H4 (cell line): ENCODE measurements around the gene ATP6V0A1. TPM values are rescaled to one million over a fixed set of nuclear protein-coding genes. Genes with fewer than 3 reads are reported as not detected.
"Not testable (repeated sequence)": the region's sequence is repeated elsewhere in the genome, so short reads cannot be mapped to it uniquely, and the experiment has no call there.

Source experiments
- DNase-seq: peaks from one replicate; pipeline ENCODE4 v3.0.0-alpha.2; 2015; ENCODE audit warnings: low spot score
- total RNA-seq: library from RNA; depleted of rRNA; stranded (reverse); fragments of >200 nt; shearing (Covaris generic); gene quantifications from 2 replicates; pipeline ENCODE4 v1.2.3, GENCODE V29; 2014

ATP6V0A1 gene
- total RNA-seq, 1 experiment from 2014 or later = 21.5 TPM

DNA sequence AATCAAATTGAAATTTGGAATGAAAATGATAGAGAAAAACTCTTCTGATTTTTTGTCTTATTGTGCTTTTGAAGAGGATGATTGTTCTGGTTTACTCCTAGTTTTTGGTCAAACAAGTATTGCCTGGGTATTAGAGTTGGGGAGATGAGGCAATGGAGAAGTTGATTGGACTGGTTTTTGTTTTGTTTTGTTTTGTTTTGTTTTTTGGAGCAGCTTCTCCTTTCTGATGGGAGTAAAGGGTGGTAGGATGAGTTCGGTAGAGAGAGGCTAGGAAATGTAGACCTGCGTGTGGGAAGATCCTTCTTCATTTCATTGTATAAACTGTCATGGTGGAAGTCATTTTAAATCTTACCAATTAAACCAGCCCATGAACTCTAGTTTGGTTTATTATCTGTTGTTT lies 17.7 kb downstream of the ATP6V0A1 start:
- no peak for DNase-seq

DNA sequence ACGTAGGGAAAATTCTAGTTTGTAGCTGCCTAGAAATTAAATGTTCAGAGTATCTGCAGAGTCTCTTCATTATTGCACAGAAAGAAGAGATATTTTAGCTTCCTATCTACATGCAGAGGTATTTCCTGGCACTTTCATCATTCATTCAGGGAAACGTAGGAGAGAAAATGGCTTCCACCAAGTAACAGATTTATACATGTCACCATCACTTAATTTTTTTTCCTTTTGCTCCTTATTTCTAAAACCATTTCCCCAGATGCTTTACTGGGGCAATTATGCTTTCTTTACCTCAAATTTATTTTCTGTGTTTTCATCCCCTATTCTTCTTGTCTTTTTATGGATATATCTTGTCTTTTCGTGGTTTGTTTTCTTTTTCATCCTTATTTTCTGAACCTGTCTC lies 18.5 kb downstream of the ATP6V0A1 start:
- no peak for DNase-seq

- not testable (repeated sequence) for DNase-seq
Measured at GRCh38 chr17:42477824-42478223, 19.1 kb downstream of the ATP6V0A1 start.

- DNase-seq = no peak
Measured at GRCh38 chr17:42484304-42484703, 25.6 kb downstream of the ATP6V0A1 start.

DNA sequence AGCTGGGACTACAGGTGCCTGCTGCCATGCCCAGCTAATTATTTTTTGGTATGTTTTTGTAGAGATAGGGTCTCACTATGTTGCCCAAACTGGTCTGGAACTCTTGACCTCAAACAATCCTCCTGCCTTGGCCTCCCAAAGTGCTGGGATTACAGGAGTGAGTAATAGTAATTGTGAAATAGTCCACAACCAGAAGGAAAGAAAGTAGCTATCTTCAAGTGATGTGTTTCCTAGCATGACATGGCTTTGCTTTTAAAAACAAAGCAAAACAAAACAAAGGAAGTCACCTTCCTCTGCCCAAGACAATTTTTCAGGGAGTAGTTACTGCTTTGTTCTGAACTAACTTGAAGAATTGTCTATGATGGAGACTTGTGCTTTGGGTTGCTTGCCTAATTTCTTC lies 27.0 kb downstream of the ATP6V0A1 start:
- DNase-seq = no peak

GRCh38 chr17:42488032-42488431 lies 29.4 kb downstream of the ATP6V0A1 start:
- DNase-seq = no peak

DNA sequence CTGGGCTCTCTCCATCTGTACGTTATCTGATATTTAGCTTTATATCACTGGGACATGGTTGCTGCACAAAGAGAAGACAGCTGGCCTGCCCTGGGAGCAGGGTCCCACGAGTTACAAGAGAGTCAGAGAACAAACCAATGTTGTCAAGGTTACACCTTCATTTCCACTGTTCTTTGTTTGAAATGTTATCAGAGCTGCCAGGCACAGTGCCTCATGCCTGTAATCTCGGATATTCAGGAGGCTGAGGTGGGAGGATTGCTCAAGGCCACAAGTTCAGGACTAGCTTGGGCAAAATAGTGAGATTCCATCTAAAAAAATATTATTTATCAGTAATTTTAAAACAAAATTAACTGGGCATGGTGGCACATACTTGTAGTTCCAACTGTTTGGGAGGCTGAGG lies 34.6 kb downstream of the ATP6V0A1 start:
- no peak for DNase-seq

DNA sequence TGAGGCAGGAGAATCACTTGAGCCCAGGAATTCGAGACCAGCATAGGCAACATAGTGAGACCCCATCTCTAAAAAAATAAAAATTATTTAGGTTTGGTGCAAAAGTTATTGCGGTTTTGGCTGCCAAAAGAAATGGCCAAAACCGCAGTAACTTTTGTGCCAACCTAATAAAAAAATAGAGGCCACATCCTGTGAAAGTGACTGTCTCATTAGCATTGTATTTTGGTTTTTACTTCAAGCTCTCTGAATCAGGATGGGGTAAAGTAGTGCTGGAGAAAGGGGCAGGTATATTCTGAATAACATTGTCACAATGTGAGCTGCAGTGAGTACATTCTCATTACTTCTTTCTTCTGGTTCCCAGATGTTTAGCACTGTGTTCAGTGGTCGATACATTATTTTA lies 36.0 kb downstream of the ATP6V0A1 start:
- no peak for DNase-seq

DNA sequence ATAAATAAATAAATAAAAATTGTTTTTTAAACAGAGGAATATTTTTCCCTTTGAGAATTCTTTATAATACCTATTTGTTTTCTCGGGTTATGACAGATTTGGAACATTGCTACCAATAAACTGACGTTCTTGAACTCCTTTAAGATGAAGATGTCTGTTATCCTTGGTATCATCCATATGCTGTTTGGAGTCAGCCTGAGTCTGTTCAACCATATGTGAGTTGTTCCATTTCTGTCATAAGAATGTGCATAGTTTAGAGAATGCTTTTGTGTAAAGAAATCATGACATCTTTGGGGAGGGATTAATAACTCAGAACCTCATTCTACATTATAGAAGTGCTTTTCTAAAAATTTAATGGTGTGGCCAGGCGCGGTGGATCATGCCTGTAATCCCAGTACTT lies 40.1 kb downstream of the ATP6V0A1 start:
- no peak for DNase-seq

GRCh38 chr17:42502091-42502490 lies 43.4 kb downstream of the ATP6V0A1 start:
- DNase-seq = no peak

DNA sequence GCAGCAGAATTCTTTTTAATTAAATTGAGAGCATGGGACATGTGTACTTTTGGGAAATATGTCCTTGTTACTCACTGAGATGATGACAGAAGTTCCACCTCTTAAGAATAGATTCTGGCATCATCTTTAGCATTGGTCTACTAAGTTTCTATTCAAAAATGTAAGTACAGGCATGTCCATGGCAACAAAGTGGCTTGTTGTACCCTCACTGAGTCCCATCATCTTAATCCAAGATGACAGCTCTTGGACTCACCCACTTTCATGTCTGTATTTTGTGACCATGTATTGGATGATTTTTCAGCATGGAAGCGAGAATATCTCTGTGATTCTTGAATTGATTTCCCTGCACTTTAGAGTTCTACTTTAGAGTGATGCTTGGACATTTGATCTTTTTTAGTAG lies 44.2 kb downstream of the ATP6V0A1 start:
- DNase-seq = no peak

DNA sequence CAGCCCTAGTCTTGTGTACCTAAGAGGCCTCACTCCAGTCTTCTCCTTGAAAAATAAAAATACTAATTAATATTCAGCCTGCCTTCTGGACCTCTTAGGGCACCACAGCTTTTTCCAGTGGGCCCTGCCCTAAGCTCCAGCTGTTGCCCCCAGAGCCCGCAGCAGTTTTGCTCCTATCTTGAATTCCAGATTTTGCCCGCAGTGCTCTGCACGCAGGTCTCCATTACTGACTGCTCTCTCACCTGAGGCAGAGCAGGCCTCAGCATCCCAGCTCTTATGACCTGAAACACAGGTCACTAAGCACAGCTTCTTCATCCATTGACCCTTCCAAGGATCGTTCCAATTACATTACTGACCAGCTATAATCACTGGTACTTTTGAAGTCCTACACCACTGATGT lies 49.0 kb downstream of the ATP6V0A1 start:
- DNase-seq = no peak

DNA sequence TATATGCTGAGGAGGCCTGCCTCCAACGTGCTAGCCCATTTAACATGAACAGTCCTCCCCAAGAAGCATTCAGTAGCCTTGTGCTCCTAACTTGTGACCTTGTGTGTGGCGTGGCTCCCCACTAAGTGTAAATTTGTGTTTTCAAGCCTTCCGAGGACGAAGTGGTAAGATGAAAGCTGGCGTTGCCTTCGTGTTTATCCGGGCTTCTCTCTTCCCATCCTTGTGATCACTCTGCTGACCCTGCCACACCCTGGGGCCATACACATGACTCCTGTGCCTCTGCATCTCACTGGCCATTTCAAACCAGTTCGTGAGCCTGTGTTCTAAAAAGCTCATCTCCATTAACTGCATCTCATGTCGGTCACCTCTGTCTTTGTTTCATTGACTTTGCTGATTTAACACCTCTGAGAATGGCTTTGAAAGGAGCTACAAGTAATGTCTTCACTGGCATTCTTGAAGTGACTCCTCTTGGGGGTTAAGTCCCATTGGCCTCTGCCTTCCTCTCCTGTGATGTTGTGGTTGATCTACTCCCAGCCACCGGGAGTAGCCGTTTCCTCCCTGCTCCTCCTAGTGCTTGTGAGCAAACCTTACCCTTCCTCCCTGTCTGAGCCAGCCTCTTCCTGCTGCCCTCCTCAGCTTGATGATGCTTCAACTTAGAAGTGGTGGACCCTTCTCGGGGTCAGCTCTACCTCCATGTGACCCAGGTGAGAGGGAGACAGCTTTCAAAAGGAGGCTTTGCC lies 49.9 kb downstream of the ATP6V0A1 start:
- DNase-seq = no peak

DNA sequence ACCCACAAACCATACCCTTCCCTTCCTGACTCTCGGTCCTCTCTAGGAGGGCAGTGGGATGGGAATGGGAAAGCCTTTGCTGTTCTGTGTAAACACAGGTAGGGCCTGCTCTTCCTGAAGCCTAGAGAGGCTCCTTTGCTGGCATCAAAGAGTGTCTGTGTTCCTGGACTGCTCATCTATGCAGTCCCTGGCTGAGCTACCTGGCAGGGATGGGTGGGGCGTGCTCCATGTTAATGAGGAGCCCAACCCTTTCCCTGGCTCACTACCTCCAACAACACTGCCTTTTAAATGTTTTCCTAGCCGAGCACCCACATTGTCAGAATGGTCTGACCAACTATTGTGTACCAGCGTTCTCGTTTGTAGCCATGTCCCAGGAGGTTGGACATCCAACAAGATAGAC lies 50.7 kb downstream of the ATP6V0A1 start:
- no peak for DNase-seq

GRCh38 chr17:42509841-42510240 lies 51.2 kb downstream of the ATP6V0A1 start:
- DNase-seq = no peak

DNA sequence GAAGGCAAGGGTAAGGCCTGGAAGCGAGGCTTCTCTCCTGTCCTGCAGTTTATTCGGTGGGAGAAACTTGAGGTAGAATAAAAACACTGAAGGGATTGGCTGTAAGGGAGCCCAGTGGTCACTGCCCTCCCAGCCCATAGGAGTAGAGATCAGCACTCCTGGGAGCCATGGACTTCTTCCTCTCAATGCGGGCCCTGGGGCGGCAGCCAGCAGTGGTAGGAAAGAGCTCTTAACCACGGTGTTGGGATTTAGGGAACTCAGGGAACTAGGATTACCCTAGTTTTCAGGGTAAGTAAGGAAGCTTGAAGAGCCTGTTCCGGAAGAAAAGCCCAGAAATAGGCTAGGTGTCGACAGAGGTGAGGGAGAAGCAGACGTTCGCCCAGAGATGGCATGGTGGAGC lies 53.6 kb downstream of the ATP6V0A1 start:
- DNase-seq = no peak

- no peak for DNase-seq
Measured at GRCh38 chr17:42512733-42513251, 54.1 kb downstream of the ATP6V0A1 start.

GRCh38 chr17:42513686-42514085 lies 55.0 kb downstream of the ATP6V0A1 start:
- DNase-seq = no peak

GRCh38 chr17:42514279-42514678 lies 55.6 kb downstream of the ATP6V0A1 start:
- no peak for DNase-seq

DNA sequence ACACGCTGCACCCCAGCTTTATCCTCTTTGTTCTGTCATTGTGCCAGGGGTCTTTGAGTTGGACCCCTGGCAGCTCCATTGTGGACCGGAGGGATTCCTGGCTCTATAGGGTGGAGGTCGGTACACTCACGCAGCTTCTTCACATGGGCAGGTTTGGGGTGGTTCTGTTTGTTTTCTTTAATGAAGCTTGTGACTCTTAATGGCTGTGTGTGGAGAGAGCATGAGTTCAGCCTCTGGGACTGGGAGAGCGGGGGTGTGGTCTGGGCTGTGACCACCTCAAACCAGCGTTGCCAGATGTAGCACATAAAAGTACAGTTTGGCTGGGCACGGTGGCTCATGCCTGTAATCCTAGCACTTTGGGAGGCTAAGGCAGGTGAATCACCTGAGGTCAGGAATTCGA lies 56.2 kb downstream of the ATP6V0A1 start:
- no peak for DNase-seq

- DNase-seq = peak; percentile 92
Measured at GRCh38 chr17:42517516-42517915, 58.8 kb downstream of the ATP6V0A1 start.

DNA sequence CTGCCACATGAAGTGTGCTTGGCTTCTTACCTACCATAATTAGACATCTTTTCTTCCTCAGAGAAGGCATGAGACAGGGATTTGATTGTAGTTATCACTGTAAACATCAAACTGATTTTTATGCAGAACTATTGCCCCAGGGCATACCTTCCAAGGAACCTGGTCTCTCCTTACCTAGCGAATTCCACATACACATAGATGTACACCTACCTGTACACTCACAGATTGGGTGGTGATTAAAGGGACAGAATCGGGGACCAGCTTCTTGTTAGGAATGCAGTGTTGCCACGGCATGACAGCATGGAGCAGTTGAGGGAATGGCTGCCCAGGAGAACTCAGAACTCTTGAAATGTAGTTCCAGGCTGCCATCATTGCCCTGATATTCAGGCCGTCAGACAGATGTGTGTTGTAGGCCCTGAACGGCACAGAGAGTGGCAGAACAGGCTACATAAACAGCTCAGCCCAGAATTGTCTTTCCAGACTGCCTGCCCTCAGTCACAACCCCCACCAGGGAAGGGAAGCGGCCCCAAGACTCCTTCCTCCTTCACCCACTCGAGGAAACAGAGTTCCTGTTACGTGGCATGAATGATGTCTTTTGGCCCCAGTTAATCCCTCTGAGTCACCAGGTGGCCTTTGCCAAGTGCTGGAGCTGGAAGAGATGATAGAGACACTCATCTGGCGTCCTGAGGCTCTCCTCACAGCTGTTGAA lies 59.5 kb downstream of the ATP6V0A1 start:
- DNase-seq = peak; percentile 90
